Measurements from ENCODE around the gene AP2A2.
A peak's percentile ranks its signal among the peaks of the same experiment; 100 is the strongest.

AP2A2 gene

DNA sequence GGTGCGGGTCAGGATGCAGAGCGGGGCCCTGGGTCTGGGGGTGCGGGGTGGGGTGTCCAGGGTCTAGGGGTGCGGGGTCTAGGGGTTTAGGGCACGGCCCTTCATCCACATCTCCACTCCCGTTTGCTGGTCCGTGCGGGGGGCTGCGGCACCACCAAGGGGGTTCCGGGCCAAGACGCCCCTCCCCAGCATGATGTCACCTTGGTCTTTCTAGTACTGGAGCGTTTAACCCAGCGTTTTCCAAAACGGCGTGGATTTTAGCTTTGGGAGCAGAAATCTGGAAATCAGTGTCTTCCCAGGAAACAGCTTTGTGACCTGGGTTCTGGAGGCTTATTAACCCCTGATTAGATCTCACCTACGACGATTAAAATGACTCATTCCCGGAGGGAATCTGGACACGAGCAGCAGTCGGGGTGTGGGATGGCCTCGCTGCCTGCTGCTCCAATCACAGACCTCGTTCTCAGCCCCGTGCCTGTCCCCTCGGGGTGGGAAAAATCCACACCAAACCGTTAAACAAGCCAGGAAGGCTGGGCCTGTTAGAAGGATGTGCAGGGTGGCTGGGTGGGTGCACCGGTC is 759 bp downstream of the AP2A2 start:
- no peaks in the 10 kb centered on the region for H3K9me3 ChIP-seq
- peak overlapping the region; percentile 58 to 72 for H3K4me3 ChIP-seq (ENCODE audit: low read depth in 1 of 2, low read length in 1 of 2)
- H3K36me3 ChIP-seq: no peaks in the 10 kb centered on the region
- H3K4me1 ChIP-seq (ENCODE audit: control insufficient read depth in 1 of 2, insufficient read depth in 1 of 2, low read depth in 1 of 2, low read length in 1 of 2): peaks cover 12 to 20% of the 10 kb centered on the region in 2 experiments
- TF ChIP-seq, protein P1, sequence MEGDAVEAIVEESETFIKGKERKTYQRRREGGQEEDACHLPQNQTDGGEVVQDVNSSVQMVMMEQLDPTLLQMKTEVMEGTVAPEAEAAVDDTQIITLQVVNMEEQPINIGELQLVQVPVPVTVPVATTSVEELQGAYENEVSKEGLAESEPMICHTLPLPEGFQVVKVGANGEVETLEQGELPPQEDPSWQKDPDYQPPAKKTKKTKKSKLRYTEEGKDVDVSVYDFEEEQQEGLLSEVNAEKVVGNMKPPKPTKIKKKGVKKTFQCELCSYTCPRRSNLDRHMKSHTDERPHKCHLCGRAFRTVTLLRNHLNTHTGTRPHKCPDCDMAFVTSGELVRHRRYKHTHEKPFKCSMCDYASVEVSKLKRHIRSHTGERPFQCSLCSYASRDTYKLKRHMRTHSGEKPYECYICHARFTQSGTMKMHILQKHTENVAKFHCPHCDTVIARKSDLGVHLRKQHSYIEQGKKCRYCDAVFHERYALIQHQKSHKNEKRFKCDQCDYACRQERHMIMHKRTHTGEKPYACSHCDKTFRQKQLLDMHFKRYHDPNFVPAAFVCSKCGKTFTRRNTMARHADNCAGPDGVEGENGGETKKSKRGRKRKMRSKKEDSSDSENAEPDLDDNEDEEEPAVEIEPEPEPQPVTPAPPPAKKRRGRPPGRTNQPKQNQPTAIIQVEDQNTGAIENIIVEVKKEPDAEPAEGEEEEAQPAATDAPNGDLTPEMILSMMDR (IDR thresholded peaks at IDR 0.05): no peak
- peak overlapping the region; percentile 81 for H3K27ac ChIP-seq
- H3K27me3 ChIP-seq: no peaks in the 10 kb centered on the region

- TF ChIP-seq, protein P1 (IDR thresholded peaks at IDR 0.05): no peak
- H3K4me1 ChIP-seq (ENCODE audit: control insufficient read depth in 1 of 2, insufficient read depth in 1 of 2, low read depth in 1 of 2, low read length in 1 of 2): peaks cover 17 to 31% of the 10 kb centered on the region in 2 experiments
- H3K9me3 ChIP-seq: no peaks in the 10 kb centered on the region
- H3K4me3 ChIP-seq (ENCODE audit: low read depth in 1 of 2, low read length in 1 of 2): no peak overlapping the region
- no peaks in the 10 kb centered on the region for H3K27me3 ChIP-seq
- H3K36me3 ChIP-seq: no peaks in the 10 kb centered on the region
- no peak overlapping the region for H3K27ac ChIP-seq
Measured at GRCh38 chr11:927871-928270, 2.2 kb downstream of the AP2A2 start.

DNA sequence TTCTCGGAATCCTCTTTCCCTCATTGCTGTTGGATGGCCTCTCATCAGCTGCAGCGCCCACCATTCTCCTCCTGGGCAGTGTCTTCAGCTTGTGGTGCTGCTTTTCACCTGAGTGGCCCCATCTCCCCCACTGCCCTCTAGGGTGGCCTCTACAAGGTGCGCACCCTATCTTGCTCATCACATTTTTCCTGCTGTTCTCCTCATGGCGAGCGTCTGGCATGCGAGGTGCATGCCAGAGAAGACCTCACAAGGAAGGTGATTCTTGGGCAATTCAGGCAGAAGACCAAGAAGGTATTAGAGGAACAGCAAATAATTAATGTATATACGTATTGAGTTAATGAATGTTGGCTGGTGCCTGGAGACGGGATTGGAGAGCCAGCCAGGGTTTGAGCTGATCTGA is 3.1 kb downstream of the AP2A2 start:
- peaks cover 20 to 39% of the 10 kb centered on the region in 2 experiments for H3K4me1 ChIP-seq (ENCODE audit: control insufficient read depth in 1 of 2, insufficient read depth in 1 of 2, low read depth in 1 of 2, low read length in 1 of 2)
- H3K27me3 ChIP-seq: no peaks in the 10 kb centered on the region

DNA sequence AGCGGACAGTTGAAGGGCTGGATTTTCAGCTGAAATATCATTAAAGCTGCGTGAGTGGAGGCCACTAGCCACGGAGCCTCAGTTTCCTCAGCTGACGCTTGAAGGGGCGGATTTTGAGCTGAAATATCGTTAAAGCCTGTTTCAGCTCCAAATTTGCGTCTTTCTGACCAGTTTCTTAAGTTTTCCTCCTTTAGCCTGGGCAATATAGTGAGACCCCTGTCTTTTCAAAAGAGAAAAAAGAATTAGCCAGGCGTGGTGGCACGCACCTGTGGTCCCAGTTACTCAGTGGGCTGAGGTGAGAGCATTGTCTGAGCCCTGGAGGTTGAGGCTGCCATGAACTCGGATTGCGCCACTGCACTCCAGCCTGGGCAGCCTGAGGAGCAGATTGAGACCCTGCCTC is 3.7 kb downstream of the AP2A2 start:
- Histone ChIP-seq H3K4me1 (ENCODE audit: control insufficient read depth in 1 of 2, insufficient read depth in 1 of 2, low read depth in 1 of 2, low read length in 1 of 2) (peaks cover 20 to 39% of the 10 kb centered on the region in 2 experiments), H3K27me3 (no peaks in the 10 kb centered on the region), H3K27ac (no peak overlapping the region), H3K9me3 (no peaks in the 10 kb centered on the region), H3K36me3 (no peaks in the 10 kb centered on the region), H3K4me3 (ENCODE audit: low read depth in 1 of 2, low read length in 1 of 2) (no peak overlapping the region)
- TF ChIP-seq, protein P1 (IDR thresholded peaks at IDR 0.05): no peak

More for the DNA sequence above, 3.1 kb downstream of the AP2A2 start:
- no peaks in the 10 kb centered on the region for H3K36me3 ChIP-seq
- H3K27ac ChIP-seq: no peak overlapping the region
- no peak overlapping the region for H3K4me3 ChIP-seq (ENCODE audit: low read depth in 1 of 2, low read length in 1 of 2)
- TF ChIP-seq, protein P1 (IDR thresholded peaks at IDR 0.05): no peak
- no peaks in the 10 kb centered on the region for H3K9me3 ChIP-seq

GRCh38 chr11:931385-931784 is 5.7 kb downstream of the AP2A2 start:
- peaks cover 21 to 34% of the 10 kb centered on the region in 2 experiments for H3K4me1 ChIP-seq (ENCODE audit: control insufficient read depth in 1 of 2, insufficient read depth in 1 of 2, low read depth in 1 of 2, low read length in 1 of 2)
- H3K36me3 ChIP-seq: no peaks in the 10 kb centered on the region
- TF ChIP-seq, protein P1 (IDR thresholded peaks at IDR 0.05): no peak
- H3K27me3 ChIP-seq: no peaks in the 10 kb centered on the region
- H3K27ac ChIP-seq: no peak overlapping the region
- no peaks in the 10 kb centered on the region for H3K9me3 ChIP-seq
- no peak overlapping the region for H3K4me3 ChIP-seq (ENCODE audit: low read depth in 1 of 2, low read length in 1 of 2)

All from neutrophil (primary cell).